HUES6 (cell line): ENCODE data around the gene HMGXB3.
"Not testable (repeated sequence)": the region's sequence is repeated elsewhere in the genome, so short reads cannot be mapped to it uniquely, and the experiment has no call there.

ENCODE experiments used
- H3K27ac ChIP-seq: 2 replicates; pipeline ENCODE4 v1.7.0; 2013; ENCODE audit warnings: low read depth, mild to moderate bottlenecking, low read length, inconsistent platforms
- H3K27me3 ChIP-seq: 2 replicates; pipeline ENCODE4 v1.6.1; 2013; ENCODE audit warnings: low read length; ENCODE audit not compliant: control insufficient read depth, insufficient read depth
- H3K36me3 ChIP-seq: 2 replicates; pipeline ENCODE4 v1.6.1; 2013; ENCODE audit warnings: low read length; ENCODE audit not compliant: control insufficient read depth, insufficient read depth
- H3K4me1 ChIP-seq: 2 replicates; pipeline ENCODE4 v1.6.1; 2013; ENCODE audit warnings: low read length; ENCODE audit not compliant: control insufficient read depth, insufficient read depth
- H3K4me3 ChIP-seq: 2 replicates; pipeline ENCODE4 v1.5.1; 2013; ENCODE audit warnings: low read depth, low read length
- H3K9ac ChIP-seq: one replicate; pipeline ENCODE4 v1.6.1; 2013; ENCODE audit warnings: mild to moderate bottlenecking, low read length
- H3K9me3 ChIP-seq: 2 replicates; pipeline ENCODE4 v1.6.1; 2013; ENCODE audit warnings: low read depth, low read length; ENCODE audit not compliant: control insufficient read depth, insufficient read depth

The HMGXB3 gene

GRCh38 chr5:150081541-150082283, 81.2 kb downstream of the HMGXB3 start:
- Histone ChIP-seq H3K4me1 (peaks cover 16% of the 10 kb centered on the region), H3K27ac (no peak overlapping the region), H3K9me3 (no peaks in the 10 kb centered on the region), H3K9ac (no peak overlapping the region), H3K27me3 (no peaks in the 10 kb centered on the region; the same call in 1 of the 2 replicates), H3K36me3 (no peaks in the 10 kb centered on the region), H3K4me3 (no peak overlapping the region)

- Histone ChIP-seq H3K36me3 (no peaks in the 10 kb centered on the region), H3K9ac (no peak overlapping the region), H3K27me3 (no peaks in the 10 kb centered on the region; the same call in 1 of the 2 replicates), H3K4me1 (peaks cover 16% of the 10 kb centered on the region), H3K4me3 (no peak overlapping the region), H3K27ac (no peak overlapping the region), H3K9me3 (no peaks in the 10 kb centered on the region)
These were observed 81.8 kb downstream of the HMGXB3 start for GRCh38 chr5:150082374-150082773.

- peaks cover 16% of the 10 kb centered on the region for H3K4me1 ChIP-seq
- H3K4me3 ChIP-seq: no peak overlapping the region
- H3K36me3 ChIP-seq: no peaks in the 10 kb centered on the region
- H3K27me3 ChIP-seq: no peaks in the 10 kb centered on the region
- H3K9me3 ChIP-seq: no peaks in the 10 kb centered on the region
- H3K27ac ChIP-seq: no peak overlapping the region
- H3K9ac ChIP-seq: no peak overlapping the region
These were observed 82.3 kb downstream of the HMGXB3 start for GRCh38 chr5:150082889-150083288.

- not testable (repeated sequence) for H3K36me3 ChIP-seq, H3K9ac ChIP-seq, H3K4me3 ChIP-seq, H3K9me3 ChIP-seq, H3K27ac ChIP-seq, H3K27me3 ChIP-seq
- H3K4me1 ChIP-seq: peaks cover 16% of the 10 kb centered on the region
These were observed 84.2 kb downstream of the HMGXB3 start for GRCh38 chr5:150084754-150085153.

GRCh38 chr5:150085191-150085912, 84.8 kb downstream of the HMGXB3 start:
- Histone ChIP-seq H3K4me3 (no peak overlapping the region), H3K4me1 (peaks cover 16% of the 10 kb centered on the region), H3K36me3 (no peaks in the 10 kb centered on the region), H3K9ac (no peak overlapping the region), H3K27ac (no peak overlapping the region), H3K27me3 (no peaks in the 10 kb centered on the region), H3K9me3 (no peaks in the 10 kb centered on the region)

GRCh38 chr5:150085950-150086715, 85.6 kb downstream of the HMGXB3 start, which contains the start of gene CSF1R:
CSF1R (minus strand) TSS chr5:150086554; CDS start chr5:150086427, 127 bp downstream.
- Histone ChIP-seq H3K9me3 (no peaks in the 10 kb centered on the region), H3K27ac (no peak within 1 kb of the TSS), H3K4me1 (peaks cover 16% of the 10 kb centered on the region), H3K27me3 (no peaks in the 10 kb centered on the region), H3K36me3 (no peaks in the 10 kb centered on the region), H3K9ac (no peak within 1 kb of the TSS), H3K4me3 (no peak within 1 kb of the TSS)

- no peaks in the 10 kb centered on the region for H3K9me3 ChIP-seq
These were observed 91.7 kb downstream of the HMGXB3 start for GRCh38 chr5:150092159-150092787.

GRCh38 chr5:150097152-150097551, 96.6 kb downstream of the HMGXB3 start:
- Histone ChIP-seq H3K27ac (no peak overlapping the region), H3K9ac (no peak overlapping the region), H3K36me3 (no peaks in the 10 kb centered on the region), H3K9me3 (no peaks in the 10 kb centered on the region), H3K4me1 (no peaks in the 10 kb centered on the region), H3K27me3 (no peaks in the 10 kb centered on the region), H3K4me3 (no peak overlapping the region)

More at GRCh38 chr5:150092159-150092787, 91.7 kb downstream of the HMGXB3 start:
- H3K27me3 ChIP-seq: no peaks in the 10 kb centered on the region
- no peaks in the 10 kb centered on the region for H3K36me3 ChIP-seq
- H3K4me1 ChIP-seq: no peaks in the 10 kb centered on the region
- no peak overlapping the region for H3K4me3 ChIP-seq
- no peak overlapping the region for H3K9ac ChIP-seq
- H3K27ac ChIP-seq: no peak overlapping the region

GRCh38 chr5:150101023-150101422, 100.5 kb downstream of the HMGXB3 start:
- Histone ChIP-seq H3K4me1 (no peaks in the 10 kb centered on the region), H3K27ac (no peak overlapping the region), H3K27me3 (no peaks in the 10 kb centered on the region), H3K4me3 (no peak overlapping the region), H3K9ac (no peak overlapping the region), H3K9me3 (no peaks in the 10 kb centered on the region), H3K36me3 (no peaks in the 10 kb centered on the region)
